Adipose tissue (tissue), 3 donors: ENCODE data around the gene AHRR. TPM values are rescaled to one million over a fixed set of nuclear protein-coding genes. Genes with fewer than 3 reads are reported as not detected.
"Not testable (repeated sequence)": the region's sequence is repeated elsewhere in the genome, so short reads cannot be mapped to it uniquely, and the experiment has no call there.

ENCODE experiments used
- H3K27ac ChIP-seq: one replicate; pipeline ENCODE4 v1.5.1; 2013; ENCODE audit warnings: low read depth, low read length
- WGBS, 3 donors: extraction: QIAGEN DNeasy Blood & Tissue Kit; methylation state at CpG; one replicate each; pipeline ENCODE4 v1.1.7; 2013; 5-methylcytosine and 5-hydroxymethylcytosine counted together
- polyA plus RNA-seq, 3 donors: library from polyadenylated mRNA; stranded (reverse); fragments of 200-250 nt; gene quantifications; one replicate each; pipeline ENCODE4 v1.2.3, GENCODE V29; 2013
- donor health status: healthy with polysubstance abuse.
- donor health status: Bipolar disorder and iron deficiency.
- donor health status: healthy.

Gene AHRR
- polyA plus RNA-seq, 3 donors: 0.11 to 1.5 (median 0.28) TPM

DNA sequence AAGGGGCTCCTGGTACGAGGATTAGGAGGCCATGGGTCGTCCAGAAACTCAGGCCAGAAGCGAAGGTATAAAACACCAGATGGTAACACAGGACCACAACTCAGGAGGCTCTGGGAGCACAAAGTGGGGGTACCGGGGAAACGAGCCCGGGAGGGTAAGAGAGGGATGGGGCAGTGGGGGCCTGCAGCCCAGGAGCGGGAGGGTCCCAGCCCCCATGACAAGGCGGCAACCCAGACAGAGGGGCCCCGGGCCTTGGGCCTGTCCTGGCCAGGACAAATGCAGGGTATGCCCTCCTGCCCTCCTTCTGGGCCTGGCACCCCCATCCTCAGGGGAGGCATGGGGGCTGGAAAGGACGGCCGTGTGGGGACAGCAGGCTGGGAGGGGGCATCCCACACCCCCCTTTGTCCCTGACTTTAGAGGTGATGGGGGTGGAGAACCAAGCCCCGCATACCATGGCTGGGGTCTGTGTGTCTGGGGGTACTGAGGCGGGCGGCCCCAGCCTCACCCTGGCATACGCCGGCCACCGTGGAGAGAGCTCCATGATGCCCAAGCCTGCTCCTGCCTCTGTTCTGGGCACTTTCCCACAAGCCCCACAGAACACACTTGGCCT, 74.5 kb downstream of the AHRR start:
- no peak overlapping the region for H3K27ac ChIP-seq
- WGBS, 3 donors: 89 to 94% (median 94%) methylated on average over 17 of the region's 17 CpGs

DNA sequence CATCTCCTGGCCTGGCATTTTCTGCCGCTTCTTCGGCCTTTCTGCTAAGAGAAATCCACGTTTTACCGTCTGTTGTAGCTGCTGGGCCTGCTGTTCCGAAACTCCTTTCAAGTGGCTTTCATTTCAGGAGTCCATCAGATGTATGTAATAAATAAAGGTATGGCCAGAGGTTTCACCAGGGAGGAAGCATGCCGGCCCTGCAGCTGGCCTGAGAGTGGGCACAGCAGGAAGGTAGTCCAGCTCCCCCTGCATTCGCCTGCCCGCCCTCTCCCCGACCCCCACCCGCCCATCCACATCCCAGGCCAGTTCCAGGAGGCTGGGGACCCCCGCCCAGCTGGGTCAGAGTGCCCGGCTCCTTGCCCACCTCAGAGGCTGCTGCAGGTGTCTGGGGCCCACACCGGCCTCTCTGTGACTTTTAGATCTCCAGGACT, 75.0 kb downstream of the AHRR start:
- 87 to 95% (median 94%) methylated on average over 12 to 13 of the region's 13 CpGs for WGBS, 3 donors
- H3K27ac ChIP-seq: no peak overlapping the region

DNA sequence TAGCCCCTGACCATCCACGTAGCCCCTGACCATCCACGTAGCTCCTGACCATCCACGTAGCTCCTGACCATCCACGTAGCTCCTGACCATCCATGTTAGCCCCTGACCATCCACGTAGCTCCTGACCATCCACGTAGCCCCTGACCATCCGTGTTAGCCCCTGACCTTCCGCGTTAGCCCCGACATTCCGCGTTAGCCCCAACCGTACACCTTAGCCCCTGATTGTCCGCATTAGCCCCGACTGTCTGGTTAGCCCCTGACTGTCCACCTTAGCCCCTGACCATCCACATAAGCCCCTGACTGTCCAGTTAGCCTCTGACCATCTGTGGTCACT, 76.6 kb downstream of the AHRR start:
- not testable (repeated sequence) for H3K27ac ChIP-seq

DNA sequence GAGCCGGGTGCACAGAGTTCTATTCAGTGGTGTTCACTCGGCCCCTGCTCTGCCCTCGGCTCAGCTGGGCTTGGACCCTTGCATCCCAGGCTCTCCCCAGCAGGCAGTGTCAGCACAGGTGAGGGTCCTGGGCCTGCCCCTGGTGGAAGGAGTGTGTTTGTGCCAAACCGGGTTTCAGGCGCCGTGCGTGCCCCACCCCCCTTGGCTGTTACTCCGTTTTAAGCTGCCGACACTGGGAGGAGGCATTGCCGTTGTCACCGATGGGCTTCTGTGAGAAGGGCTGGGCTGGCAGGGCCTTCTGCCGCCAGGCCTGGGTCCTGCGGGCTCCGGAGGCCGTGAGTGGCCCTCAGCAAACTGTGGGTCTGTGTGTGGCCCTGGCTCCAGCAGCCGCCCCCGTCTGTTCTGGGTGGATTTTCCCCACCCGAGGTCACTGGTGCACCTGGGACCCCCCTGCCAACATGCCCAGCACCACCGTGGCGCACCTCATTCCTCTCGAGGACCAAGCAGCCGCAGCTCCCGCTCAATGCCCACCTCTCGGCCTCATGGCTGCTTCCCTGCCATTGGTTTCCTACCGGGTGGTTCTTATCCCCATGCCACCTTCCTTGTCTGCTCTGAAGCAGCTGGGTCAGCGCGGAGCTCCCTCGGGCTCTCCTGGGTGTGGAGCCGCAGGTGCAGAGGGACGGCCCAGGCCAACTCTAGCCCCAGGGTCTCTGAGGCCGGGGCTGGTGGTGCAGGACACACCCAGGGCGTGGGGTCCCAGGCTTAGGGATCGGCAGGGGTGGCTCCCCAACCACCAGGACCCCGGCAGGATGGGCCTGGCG, 77.2 kb downstream of the AHRR start:
- H3K27ac ChIP-seq: no peak overlapping the region
- WGBS, 3 donors: 93 to 96% (median 95%) methylated on average over 35 of the region's 35 CpGs

More for the DNA sequence above, 76.6 kb downstream of the AHRR start:
- 82 to 99% (median 97%) methylated on average over 15 of the region's 15 CpGs for WGBS, 3 donors

DNA sequence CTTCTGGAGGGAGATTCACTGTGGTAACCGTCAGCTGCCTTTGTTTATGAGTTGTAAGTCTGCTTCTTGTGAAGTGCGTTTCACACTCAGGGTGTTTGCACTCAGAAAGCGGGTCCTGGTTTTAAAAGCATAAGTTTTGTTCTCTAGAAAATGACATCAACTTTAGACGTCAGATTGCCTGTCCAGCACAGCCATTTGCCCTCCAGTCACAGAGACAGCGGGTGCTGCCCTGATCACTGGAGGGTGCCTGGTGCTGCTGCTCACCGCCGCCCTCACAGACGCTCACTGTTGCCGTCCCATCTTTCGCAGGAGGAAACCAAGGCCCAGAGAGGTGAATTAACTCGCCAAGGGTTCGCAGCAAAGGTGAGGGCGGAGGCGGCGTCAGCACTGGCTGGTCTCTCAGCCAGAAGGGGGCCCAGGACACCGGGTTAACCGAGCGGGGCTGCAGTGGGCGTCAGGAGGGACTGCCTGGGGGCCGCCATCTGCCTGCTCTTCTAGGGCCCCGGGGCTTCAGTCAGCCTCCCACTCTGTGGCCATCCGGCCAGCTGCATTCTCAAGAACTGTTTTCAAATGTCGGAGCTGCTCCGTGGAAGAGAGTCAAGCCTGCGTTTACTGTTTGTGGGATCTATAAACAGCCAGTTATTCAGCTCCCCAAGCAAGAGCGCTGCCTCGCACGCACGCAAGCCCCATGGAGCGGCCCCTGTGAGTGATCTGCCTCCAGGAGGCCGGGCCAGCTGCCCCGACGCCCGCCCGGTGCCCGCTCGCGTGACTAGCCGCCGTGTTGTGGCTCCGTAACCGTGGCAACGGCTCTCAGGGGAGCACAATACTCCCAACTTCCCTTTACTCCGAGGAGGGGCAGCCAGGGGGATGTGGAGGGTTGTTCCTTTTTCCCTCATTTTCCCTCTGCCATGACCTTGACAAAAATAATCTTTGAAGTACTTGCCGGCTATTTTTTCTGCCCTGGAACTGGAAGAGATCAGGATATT, 78.1 kb downstream of the AHRR start:
- H3K27ac ChIP-seq: no peak overlapping the region
- 29 to 32% (median 30%) methylated on average over 45 of the region's 45 CpGs for WGBS, 3 donors

DNA sequence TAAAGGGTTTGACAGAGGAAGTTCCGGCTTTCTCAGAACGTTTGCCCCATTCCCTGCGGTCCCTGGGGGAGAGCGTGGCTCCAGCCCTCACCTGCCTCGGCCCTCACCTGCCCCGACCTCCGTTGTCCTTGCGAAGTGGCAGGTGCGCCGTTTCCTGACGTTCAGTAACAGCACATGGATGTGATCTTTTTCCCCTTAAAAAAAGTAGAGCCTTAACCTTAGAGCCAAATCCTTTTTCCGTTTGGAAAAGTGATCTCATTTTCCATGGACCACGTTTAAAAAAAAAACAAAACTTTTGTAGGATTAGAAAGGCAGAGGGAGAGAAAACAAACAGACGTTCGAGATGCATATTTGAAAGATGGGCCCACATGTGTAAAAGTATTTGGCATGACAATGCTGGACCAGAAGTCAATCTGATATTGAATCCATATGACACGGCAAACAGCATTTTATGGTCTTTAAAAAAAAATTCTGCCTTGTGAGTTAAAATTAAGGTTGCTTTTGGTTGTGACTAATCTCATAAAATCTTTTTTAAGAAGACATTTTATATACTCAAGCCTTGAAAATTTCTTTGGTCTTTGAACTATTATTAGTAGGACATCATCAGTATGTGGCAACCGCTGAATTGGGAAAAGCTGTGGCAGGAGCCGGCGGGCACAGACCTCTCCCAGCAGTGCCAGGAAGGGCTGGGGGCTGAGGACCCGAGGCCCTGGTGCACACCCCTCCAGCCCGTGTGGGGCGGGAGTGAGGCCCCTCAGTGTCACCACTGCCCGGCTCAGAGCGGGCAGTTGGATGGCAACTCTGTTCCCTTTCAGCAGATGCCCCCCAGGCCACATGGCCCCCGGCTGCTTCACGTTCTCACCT, 79.0 kb downstream of the AHRR start:
- WGBS, 3 donors: 38 to 47% (median 46%) methylated on average over 26 of the region's 26 CpGs
- no peak overlapping the region for H3K27ac ChIP-seq

DNA sequence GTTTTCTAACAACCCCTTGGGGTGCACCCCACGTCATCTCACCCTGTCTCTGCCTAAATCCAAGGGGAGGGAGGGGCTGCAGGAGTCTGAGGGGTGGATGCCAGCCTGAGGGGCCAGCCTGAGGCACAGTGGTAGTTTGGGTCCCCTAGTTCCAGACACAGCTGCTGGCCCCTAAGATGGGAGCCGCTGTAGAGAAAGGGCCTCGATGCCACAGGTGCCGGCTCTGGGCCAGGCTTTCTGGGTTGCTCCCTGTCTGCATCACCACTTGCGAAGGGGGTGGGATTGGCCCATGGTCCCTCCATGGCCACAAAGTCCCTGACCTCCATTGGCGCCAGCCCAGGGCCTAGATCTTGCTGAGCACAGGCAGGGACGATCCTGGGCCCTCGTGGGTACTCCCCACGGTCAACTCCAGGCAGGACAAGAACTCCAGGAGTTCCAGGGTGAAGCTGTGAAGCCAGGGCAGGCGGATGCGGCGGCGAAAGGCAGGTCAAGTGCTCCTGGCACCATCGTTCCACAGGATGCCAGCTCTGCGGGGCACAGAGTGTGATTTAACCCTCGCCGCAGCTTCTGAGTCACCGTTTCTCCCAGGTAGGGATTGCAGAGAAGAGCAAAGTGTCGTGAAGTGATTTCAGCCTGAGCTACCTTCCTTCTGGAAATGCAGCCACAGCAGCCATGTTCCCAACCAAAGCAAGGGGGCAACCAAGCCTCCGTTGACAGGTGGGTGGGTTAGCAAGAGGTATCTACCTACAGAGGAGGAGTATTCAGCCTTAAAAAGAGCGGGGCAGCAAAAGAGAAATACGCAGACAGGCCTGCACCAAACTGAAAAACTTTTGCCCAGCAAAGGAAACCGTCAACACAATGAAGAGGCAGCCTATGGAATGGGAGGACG, 79.9 kb downstream of the AHRR start:
- WGBS, 3 donors: 89 to 91% (median 90%) methylated on average over 24 of the region's 24 CpGs

DNA sequence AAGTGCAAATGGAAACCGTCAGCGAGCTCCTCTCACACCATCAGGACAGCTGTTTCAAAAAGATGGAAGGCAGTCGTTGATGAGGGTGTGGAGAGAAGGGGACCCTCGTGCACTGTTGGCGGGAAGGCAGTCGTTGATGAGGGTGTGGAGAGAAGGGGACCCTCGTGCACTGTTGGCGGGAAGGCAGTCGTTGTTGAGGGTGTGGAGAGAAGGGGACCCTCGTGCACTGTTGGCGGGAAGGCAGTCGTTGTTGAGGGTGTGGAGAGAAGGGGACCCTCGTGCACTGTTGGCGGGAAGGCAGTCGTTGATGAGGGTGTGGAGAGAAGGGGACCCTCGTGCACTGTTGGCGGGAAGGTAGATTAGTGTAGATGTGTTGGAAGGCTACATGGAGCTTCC, 80.7 kb downstream of the AHRR start:
- WGBS, 3 donors: 88 to 95% (median 93%) methylated on average over 17 of the region's 17 CpGs
- not testable (repeated sequence) for H3K27ac ChIP-seq

More for the DNA sequence above, 79.9 kb downstream of the AHRR start:
- H3K27ac ChIP-seq: no peak overlapping the region

DNA sequence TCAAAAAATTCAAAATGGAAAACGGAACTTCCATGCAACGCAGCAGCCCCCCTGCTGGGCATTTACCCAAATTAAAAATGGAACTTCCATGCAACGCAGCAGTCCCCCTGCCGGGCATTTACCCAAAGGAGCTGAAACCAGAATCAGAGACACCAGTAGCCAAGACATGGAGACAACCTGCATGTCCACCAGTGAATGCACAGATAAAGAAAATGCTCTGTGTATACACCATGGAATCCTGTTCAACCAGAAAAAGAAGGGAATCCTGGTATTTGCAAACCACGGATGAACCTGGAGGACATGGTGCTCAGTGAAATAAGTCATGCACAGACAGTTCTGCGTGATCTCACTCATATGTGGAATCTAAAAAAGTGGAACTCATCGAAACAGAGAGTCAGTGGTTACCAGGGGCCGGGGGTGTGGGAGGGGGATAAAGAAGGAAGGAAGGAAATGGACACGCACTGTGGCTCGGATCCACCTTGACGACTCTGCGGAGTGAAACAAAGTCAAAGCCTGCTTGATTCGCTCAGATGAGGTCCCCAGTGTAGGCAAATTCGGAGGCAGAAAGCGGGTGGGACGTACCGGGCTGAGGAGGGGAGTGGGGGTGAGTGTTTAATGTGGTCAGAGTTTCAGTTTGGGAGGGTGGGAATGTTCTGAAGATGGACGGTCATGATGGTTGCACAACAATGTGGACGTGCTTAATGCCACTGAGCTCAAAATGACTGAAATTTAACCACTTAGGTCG, 81.3 kb downstream of the AHRR start:
- H3K27ac ChIP-seq: no peak overlapping the region
- 66 to 83% (median 69%) methylated on average over 20 of the region's 20 CpGs for WGBS, 3 donors

DNA sequence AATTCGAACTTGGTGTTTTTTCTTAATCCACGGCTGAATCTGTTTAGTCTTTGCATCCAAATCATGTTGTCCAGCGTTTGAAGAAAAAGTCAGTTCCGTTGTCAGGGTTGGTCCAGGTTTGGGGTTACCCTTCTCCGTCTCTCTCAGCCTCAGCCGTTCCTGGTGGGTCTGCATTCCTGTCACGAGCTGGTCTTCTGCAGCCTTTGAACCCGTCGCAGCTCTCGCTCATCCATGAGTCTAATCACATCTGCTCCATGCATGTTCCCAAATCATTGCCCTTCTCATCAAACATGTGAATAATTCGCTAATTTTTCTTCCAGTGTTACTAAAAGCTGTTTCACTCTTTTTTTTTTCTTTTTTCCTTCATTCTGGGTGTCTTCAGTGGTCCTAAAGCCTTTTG, 82.5 kb downstream of the AHRR start:
- no peak overlapping the region for H3K27ac ChIP-seq
- 86 to 95% (median 94%) methylated on average over 11 of the region's 11 CpGs for WGBS, 3 donors

DNA sequence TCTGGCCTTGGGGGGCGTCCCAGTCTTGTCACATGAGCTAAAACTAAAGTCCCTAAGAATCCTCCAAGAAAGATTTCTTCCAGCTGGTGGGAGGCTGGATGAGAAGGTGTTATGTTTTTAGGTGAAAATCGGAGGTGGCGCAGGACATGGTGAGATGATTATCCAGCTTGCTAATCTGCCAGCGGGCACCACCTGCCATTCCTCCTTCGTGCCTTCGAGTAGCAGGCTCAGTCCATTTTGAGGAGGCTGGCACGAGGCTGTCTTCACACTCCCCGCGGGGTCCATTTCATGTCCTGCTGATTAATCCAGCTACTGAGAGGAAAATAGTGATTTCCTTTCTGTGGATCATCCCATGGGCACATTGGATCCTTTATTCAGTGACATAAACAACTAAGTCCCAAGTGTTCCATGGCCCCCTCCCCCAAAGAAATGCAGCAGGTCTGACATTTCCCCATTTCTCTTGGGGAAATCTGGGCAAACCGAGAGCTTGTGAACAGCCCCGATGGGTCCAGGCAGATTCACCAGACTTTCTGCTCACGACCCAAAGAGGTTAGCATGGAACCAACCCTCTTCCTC, 83.2 kb downstream of the AHRR start:
- 81 to 90% (median 89%) methylated on average over 12 of the region's 12 CpGs for WGBS, 3 donors
- H3K27ac ChIP-seq: no peak overlapping the region

DNA sequence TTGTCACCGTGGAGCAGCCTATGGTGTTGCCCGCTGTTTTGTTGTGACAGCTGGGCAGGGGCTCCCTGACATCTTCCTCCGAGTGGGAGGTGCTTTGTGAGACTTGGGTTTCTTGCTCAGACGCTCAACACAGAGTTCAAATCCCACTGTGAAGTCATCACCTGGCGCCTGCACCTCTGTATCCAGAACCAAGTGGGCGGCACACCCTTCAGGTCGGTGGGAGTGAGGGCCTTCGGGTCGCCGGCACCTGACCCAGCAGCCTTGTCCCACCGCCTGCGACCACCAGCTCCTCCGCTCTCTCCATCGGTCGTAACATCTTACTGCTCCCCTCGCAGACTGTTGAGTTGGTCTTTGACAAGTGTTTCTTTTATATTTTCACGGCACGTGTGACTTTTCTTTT, 83.9 kb downstream of the AHRR start:
- WGBS, 3 donors: 81 to 93% (median 88%) methylated on average over 18 of the region's 18 CpGs
- H3K27ac ChIP-seq: no peak overlapping the region

DNA sequence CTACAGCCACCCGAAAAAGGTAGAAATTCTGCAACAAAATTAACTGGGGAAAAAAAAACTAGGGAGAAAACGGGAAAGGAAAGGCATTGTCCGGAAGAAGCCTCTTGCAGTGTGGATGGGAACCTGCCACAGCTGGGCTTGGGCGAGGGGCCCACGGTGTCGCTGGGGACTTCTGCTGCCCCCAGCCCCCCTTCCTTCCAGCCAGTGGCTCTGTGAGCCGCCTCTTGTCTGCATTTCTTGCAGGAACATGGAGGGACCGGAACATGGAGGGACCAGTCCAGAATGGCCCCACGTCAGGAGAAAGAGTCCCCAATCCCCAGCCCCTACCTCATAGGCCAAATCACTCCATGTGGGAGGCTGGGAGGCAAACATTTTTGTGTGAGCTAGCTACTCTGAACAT, 84.5 kb downstream of the AHRR start:
- 69 to 90% (median 87%) methylated on average over 9 of the region's 9 CpGs for WGBS, 3 donors
- H3K27ac ChIP-seq: no peak overlapping the region

DNA sequence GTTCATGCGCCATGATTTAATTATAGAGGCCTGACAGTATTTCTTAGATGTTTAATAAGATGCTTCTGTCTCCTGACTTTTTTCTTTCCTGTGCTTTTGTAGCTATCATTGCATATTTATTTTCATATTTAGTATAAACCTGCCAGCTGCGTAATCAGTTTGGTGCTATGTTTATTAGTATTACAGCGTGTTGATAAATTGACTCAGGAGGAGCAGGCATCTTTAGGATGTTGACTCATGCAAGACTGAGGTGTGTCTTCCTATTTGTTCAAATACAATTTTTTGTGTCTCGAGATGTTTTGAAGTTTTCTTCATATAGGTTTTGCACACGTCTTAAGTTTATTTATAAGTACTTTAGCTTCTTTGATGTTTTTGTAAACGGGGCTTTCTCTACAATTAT, 85.5 kb downstream of the AHRR start:
- no peak overlapping the region for H3K27ac ChIP-seq
- WGBS, 3 donors: 70 to 90% (median 84%) methylated on average over 6 of the region's 6 CpGs

DNA sequence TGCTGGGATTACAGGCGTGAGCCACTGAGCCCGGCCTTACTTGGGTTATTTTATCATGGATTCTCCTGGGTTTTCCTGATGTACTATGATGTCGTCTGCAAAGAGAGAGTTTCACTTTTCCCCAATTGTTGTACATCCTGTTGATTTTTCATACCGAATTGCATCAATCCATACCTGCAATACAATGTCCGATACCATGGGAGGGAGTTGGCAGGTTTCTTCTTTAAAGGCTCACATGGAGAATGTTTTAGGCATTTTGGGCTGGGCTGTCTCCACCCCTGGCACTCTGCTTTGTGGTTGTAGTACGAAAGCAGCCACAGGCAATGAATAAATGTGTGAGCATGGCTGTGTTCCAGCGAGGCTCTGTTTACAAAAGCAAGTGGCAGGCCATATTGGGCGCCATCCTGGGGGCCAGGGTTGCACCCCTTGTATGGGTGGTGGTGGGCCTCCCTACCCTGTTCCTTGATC, 86.3 kb downstream of the AHRR start:
- WGBS, 3 donors: 71 to 84% (median 80%) methylated on average over 8 of the region's 8 CpGs
- no peak overlapping the region for H3K27ac ChIP-seq

DNA sequence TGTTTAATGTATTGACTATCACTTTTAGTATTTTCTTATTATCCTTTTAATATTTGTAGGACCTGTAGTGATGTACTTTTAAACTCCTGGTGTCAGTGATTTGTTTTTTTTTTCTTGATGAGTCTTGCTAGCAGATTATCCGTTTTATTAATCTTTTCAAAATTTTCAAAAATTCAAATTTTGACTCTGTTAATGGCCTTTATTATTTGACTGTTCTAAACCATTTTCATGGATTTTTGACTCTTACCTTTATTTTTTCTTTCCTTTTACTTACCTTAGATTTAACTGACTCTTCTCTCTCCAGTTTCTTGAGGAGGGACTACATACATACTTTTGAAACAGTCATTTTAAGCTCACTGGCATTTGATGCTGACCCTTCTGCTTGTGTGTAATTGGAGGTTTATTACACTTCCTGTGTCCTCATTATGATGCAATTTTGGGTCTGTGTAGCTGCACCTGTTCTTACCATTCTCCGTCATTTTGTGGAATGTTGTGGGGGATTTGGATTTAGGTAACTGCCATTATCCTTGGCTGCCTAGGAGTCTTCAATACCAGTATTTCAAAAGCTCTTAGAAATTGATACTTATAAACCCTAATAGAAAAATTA, 89.5 kb downstream of the AHRR start:
- no peak overlapping the region for H3K27ac ChIP-seq
- 76 to 88% (median 81%) methylated on average over 2 of the region's 2 CpGs for WGBS, 3 donors
